ENCODE data around the gene HAL. TPM values are rescaled to one million over a fixed set of nuclear protein-coding genes. Genes with fewer than 3 reads are reported as not detected.

The HAL gene
- total and polyA plus RNA-seq, 4 donors, result 62.4 to 174 (median 119) TPM

GRCh38 chr12:95962222-95962621, 33.9 kb downstream of the HAL start (continued):
- TF ChIP-seq MAX (IDR thresholded peaks at IDR 0.05), result no peak
- no peak for TF ChIP-seq SP1 (IDR thresholded peaks at IDR 0.05)

GRCh38 chr12:95960241-95960640, 35.9 kb downstream of the HAL start:
- no peak for TF ChIP-seq RXRA (IDR thresholded peaks at IDR 0.05)
- no peak for TF ChIP-seq HNF4G (IDR thresholded peaks at IDR 0.05)
- TF ChIP-seq YY1 (IDR thresholded peaks at IDR 0.05), result no peak
- no peak for TF ChIP-seq HNF4A (conservative IDR thresholded peaks at IDR 0.05)
- no peak for TF ChIP-seq ATF3 (IDR thresholded peaks at IDR 0.05)
- TF ChIP-seq ZBTB33 (IDR thresholded peaks at IDR 0.05), result no peak
- TF ChIP-seq SP1 (IDR thresholded peaks at IDR 0.05), result no peak
- TF ChIP-seq RAD21 (IDR thresholded peaks at IDR 0.05), result no peak
- TF ChIP-seq NR2F2 (IDR thresholded peaks at IDR 0.05), result no peak
- no peak for TF ChIP-seq REST (IDR thresholded peaks at IDR 0.05)
- no peaks in the 10 kb centered on the region for H3K27me3 ChIP-seq (ENCODE audit: control insufficient read depth in 4 of 4, insufficient read depth in 4 of 4, low read length in 3 of 4)

GRCh38 chr12:95959107-95959506, 37.0 kb downstream of the HAL start:
- H3K36me3 ChIP-seq (ENCODE audit: control insufficient read depth in 4 of 4, insufficient read depth in 3 of 4, low read depth in 1 of 4, low read length in 3 of 4), result peaks cover 4 to 40% (median 32%) of the 10 kb centered on the region in 4 donors
- H3K9ac ChIP-seq (ENCODE audit: low read depth in 1 of 2, low read length in 2 of 2), result no peak overlapping the region
- H3K27ac ChIP-seq (ENCODE audit: low read depth in 1 of 2, low read length in 2 of 2), result no peak overlapping the region
- no peak for DNase-seq (ENCODE audit: low spot score)
- H3K9me3 ChIP-seq (ENCODE audit: control insufficient read depth in 4 of 4, low read length in 3 of 4), result no peaks in the 10 kb centered on the region
- WGBS, result 78% methylated on average over 1 of the region's 1 CpG
- H3K4me1 ChIP-seq (ENCODE audit: control insufficient read depth in 4 of 4, insufficient read depth in 4 of 4, low read length in 3 of 4), result peaks cover 0 to 2% (median 2%) of the 10 kb centered on the region in 4 donors
- no peak overlapping the region for H3K4me3 ChIP-seq (ENCODE audit: low read depth in 1 of 3, low read length in 3 of 3)
- peak; percentile 38 to 64 for TF ChIP-seq RAD21 (IDR thresholded peaks at IDR 0.05)
- no peak for TF ChIP-seq NR2F2 (IDR thresholded peaks at IDR 0.05)
- H3K27me3 ChIP-seq (ENCODE audit: control insufficient read depth in 4 of 4, insufficient read depth in 4 of 4, low read length in 3 of 4), result no peaks in the 10 kb centered on the region

More at GRCh38 chr12:95960241-95960640, 35.9 kb downstream of the HAL start:
- no peaks in the 10 kb centered on the region for H3K9me3 ChIP-seq (ENCODE audit: control insufficient read depth in 4 of 4, low read length in 3 of 4)
- peaks cover 4 to 32% (median 23%) of the 10 kb centered on the region in 4 donors for H3K36me3 ChIP-seq (ENCODE audit: control insufficient read depth in 4 of 4, insufficient read depth in 3 of 4, low read depth in 1 of 4, low read length in 3 of 4)
- no peak overlapping the region for H3K4me3 ChIP-seq (ENCODE audit: low read depth in 1 of 3, low read length in 3 of 3)
- no peak for DNase-seq (ENCODE audit: low spot score)
- H3K27ac ChIP-seq (ENCODE audit: low read depth in 1 of 2, low read length in 2 of 2), result no peak overlapping the region
- 63% methylated on average over 5 of the region's 5 CpGs for WGBS
- no peak overlapping the region for H3K9ac ChIP-seq (ENCODE audit: low read depth in 1 of 2, low read length in 2 of 2)
- peaks cover 2 to 6% (median 4%) of the 10 kb centered on the region in 4 donors for H3K4me1 ChIP-seq (ENCODE audit: control insufficient read depth in 4 of 4, insufficient read depth in 4 of 4, low read length in 3 of 4)
